Thoracic aorta (tissue), 2 donors: ENCODE measurements around the gene ANTXR1. TPM values are rescaled to one million over a fixed set of nuclear protein-coding genes. Genes with fewer than 3 reads are reported as not detected.

Experiments
- ATAC-seq: fragments of 150-250 bp; one replicate; pipeline ENCODE4 v1.8.0; 2017; ENCODE audit warnings: low read depth; ENCODE audit not compliant: insufficient number of reproducible peaks, low FRiP score
- DNase-seq: peaks from one replicate; pipeline ENCODE4 v3.0.0-alpha.2; 2020; ENCODE audit warnings: low spot score
- H3K27ac ChIP-seq, 2 donors: fragments of 200-600 bp; sonication (generic); 1 replicate in 1 of 2; 2 replicates in 1 of 2; pipeline ENCODE4 v1.5.1; 2016; ENCODE audit warnings: mild to moderate bottlenecking in 2 of 2, moderate library complexity in 2 of 2
- H3K27me3 ChIP-seq: fragments of 200-600 bp; sonication (generic); replicated peaks from 2 replicates; pipeline ENCODE4 v1.6.0; 2016; ENCODE audit warnings: mild to moderate bottlenecking; ENCODE audit not compliant: insufficient read depth
- H3K36me3 ChIP-seq: fragments of 200-600 bp; sonication (generic); one replicate; pipeline ENCODE4 v1.5.1; 2016
- H3K4me1 ChIP-seq, 2 donors: fragments of 200-600 bp; sonication (generic); 1 replicate in 1 of 2; 2 replicates in 1 of 2; pipeline versions ENCODE4 v1.5.1 to v1.6.0; 2016; ENCODE audit warnings: low read depth in 2 of 2, mild to moderate bottlenecking in 1 of 2; ENCODE audit not compliant: control insufficient read depth in 1 of 2
- H3K4me3 ChIP-seq: fragments of 200-600 bp; sonication (generic); 2 replicates; pipeline ENCODE4 v1.5.1; 2016; ENCODE audit warnings: mild to moderate bottlenecking
- H3K9me3 ChIP-seq: fragments of 200-600 bp; sonication (generic); 2 replicates; pipeline ENCODE4 v1.5.1; 2016
- total RNA-seq, 2 donors: library from RNA; depleted of rRNA; stranded (reverse); fragments of >200 nt; gene quantifications; one replicate each; pipeline versions ENCODE4 v1.1.0 to v1.2.3, GENCODE V29; 2016
- TF ChIP-seq, protein P1 (sequence below): fragments of 200-600 bp; sonication (generic); IDR thresholded peaks from one replicate; pipeline ENCODE4 v1.5.1; 2019; ENCODE audit warnings: antibody characterized with exemption

Gene ANTXR1
- total RNA-seq, 2 donors from 2014 or later, result 253 to 313 TPM

DNA sequence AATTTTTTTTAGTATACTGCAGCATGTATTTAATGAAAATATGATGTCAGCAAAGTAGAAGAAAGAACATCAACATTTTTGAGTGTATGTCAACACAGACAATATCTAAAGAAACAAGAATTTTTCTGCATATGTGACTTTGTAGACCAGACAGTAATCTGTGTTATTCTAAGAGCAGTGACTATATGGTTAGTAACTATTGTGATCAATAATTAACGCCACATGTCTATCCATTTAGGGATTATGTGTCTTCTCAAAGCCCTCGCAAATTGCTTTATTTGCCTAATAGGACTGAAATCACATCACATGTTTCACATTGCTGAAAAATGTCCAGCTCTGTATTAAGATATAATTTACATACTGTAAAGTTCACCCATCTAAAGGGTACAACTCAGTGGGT is 266.2 kb downstream of the ANTXR1 start:
- no peaks in the 10 kb centered on the region for H3K36me3 ChIP-seq
- TF ChIP-seq, protein P1, sequence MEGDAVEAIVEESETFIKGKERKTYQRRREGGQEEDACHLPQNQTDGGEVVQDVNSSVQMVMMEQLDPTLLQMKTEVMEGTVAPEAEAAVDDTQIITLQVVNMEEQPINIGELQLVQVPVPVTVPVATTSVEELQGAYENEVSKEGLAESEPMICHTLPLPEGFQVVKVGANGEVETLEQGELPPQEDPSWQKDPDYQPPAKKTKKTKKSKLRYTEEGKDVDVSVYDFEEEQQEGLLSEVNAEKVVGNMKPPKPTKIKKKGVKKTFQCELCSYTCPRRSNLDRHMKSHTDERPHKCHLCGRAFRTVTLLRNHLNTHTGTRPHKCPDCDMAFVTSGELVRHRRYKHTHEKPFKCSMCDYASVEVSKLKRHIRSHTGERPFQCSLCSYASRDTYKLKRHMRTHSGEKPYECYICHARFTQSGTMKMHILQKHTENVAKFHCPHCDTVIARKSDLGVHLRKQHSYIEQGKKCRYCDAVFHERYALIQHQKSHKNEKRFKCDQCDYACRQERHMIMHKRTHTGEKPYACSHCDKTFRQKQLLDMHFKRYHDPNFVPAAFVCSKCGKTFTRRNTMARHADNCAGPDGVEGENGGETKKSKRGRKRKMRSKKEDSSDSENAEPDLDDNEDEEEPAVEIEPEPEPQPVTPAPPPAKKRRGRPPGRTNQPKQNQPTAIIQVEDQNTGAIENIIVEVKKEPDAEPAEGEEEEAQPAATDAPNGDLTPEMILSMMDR, result no peak
- no peak overlapping the region for H3K27ac ChIP-seq
- no peak overlapping the region for H3K4me3 ChIP-seq
- H3K9me3 ChIP-seq, result no peaks in the 10 kb centered on the region
- ATAC-seq, result no peak
- DNase-seq, result no peak
- H3K27me3 ChIP-seq, result no peaks in the 10 kb centered on the region
- H3K4me1 ChIP-seq, result no peaks in the 10 kb centered on the region

DNA sequence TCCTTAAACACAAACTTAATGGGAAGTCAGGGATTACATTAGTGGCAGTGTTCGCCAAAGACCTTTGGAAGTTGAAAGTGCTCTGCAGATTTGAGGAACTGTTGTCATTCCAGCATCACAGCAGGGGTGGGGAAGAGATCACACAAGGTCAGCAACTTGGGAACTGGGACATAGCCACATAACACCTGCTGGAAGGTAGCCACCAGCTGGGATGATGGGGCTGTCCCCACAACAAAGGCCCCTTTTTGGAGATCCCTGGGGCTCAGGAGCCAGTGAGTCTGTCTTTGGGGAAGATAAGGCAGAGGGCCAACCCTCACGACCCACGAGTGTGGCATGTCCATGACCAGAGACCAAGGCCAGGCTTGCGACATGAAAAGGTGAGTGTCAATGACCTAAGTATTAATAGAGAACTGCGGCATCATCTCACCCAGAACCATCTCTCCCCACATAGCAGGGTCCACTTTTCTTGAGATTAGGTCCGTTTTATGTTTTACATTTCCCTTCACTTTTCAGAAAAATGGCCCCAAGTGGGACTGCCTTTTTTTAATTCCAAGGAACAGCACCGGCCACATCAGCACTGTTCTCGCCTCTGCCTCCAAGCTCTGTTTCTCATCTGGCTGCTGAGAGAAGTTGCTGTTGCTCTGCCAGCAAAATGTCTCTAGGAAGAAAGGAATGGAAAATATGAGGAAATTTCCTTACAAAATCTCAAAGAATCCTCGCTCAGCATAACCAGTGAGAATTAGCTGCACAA is 267.1 kb downstream of the ANTXR1 start:
- ATAC-seq (no peak), DNase-seq (no peak)
- Histone ChIP-seq H3K4me1 (no peaks in the 10 kb centered on the region), H3K9me3 (no peaks in the 10 kb centered on the region), H3K27me3 (no peaks in the 10 kb centered on the region), H3K36me3 (no peaks in the 10 kb centered on the region), H3K27ac (no peak overlapping the region), H3K4me3 (no peak overlapping the region)
- TF ChIP-seq, protein P1, result no peak

GRCh38 chr2:69280796-69281412 is 267.9 kb downstream of the ANTXR1 start:
- ATAC-seq, result no peak
- no peaks in the 10 kb centered on the region for H3K36me3 ChIP-seq
- DNase-seq, result no peak
- H3K27me3 ChIP-seq, result no peaks in the 10 kb centered on the region
- H3K9me3 ChIP-seq, result no peaks in the 10 kb centered on the region
- H3K4me1 ChIP-seq, result no peaks in the 10 kb centered on the region
- no peak overlapping the region for H3K27ac ChIP-seq
- H3K4me3 ChIP-seq, result no peak overlapping the region
- TF ChIP-seq, protein P1, result no peak

GRCh38 chr2:69285379-69285894 is 272.5 kb downstream of the ANTXR1 start:
- Histone ChIP-seq H3K36me3 (no peaks in the 10 kb centered on the region), H3K27me3 (no peaks in the 10 kb centered on the region), H3K4me3 (no peak overlapping the region), H3K4me1 (no peaks in the 10 kb centered on the region), H3K9me3 (no peaks in the 10 kb centered on the region), H3K27ac (peak overlapping the region in 1 of 2 donors; percentile 1)
- TF ChIP-seq, protein P1, result no peak
- ATAC-seq (no peak), DNase-seq (no peak)

DNA sequence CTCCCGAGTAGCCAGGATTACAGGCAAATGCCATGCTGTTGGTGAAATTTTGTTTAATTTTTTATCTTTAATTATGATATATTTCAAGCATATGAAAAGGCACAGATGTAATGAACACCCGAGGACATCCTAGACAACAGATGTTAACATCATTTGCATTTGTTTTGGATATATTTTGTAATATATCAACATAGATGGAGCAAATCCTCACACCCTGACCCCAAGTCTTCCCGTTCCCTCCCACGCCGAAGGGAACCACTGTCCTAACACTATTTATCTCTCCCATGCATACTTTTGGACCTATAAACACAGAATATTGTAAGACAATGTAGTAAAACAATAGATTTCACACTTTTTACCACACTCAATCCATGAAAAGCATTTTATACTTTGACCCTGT is 274.6 kb downstream of the ANTXR1 start:
- H3K4me3 ChIP-seq, result no peak overlapping the region
- TF ChIP-seq, protein P1, result no peak
- no peaks in the 10 kb centered on the region for H3K9me3 ChIP-seq
- H3K27me3 ChIP-seq, result no peaks in the 10 kb centered on the region
- DNase-seq (no peak), ATAC-seq (no peak)
- H3K4me1 ChIP-seq, result peaks cover 8 to 19% of the 10 kb centered on the region in 2 donors
- no peaks in the 10 kb centered on the region for H3K36me3 ChIP-seq
- H3K27ac ChIP-seq, result no peak overlapping the region
